ENCODE measurements around the gene MIGA1.

The MIGA1 gene

GRCh38 chr1:77926561-77927357 lies 147.3 kb downstream of the MIGA1 start:
- DNase-seq: no peak

- no peak for DNase-seq
These were observed 148.0 kb downstream of the MIGA1 start for GRCh38 chr1:77927414-77927813.

Measured in NCI-H1092 treated with DMSO at 0.1 percent for 48 hours (cell line).